ENCODE results near the gene SFXN5. TPM values are rescaled to one million over a fixed set of nuclear protein-coding genes. Genes with fewer than 3 reads are reported as not detected.
A peak's percentile ranks its signal among the peaks of the same experiment; 100 is the strongest.

SFXN5 gene
- polyA plus RNA-seq, 1 donor (not counting 4 experiments of a cell fraction or from before 2014, with no cell fraction given): 6.3 TPM

GRCh38 chr2:72993147-72993932, 78.2 kb downstream of the SFXN5 start:
- no peak for DNase-seq (ENCODE audit: low read depth, low spot score)

GRCh38 chr2:72992734-72993102, 78.8 kb downstream of the SFXN5 start:
- Histone ChIP-seq H3K4me2 (ENCODE audit: control insufficient read depth, extremely low read depth, insufficient read depth, low read depth, low read length) (no peak overlapping the region), H2AFZ (ENCODE audit: control insufficient read depth, low read length) (no peak overlapping the region), H3K4me1 (ENCODE audit: control insufficient read depth, extremely low read depth, insufficient read depth, low read length) (peaks cover 3% of the 10 kb centered on the region), H3K27ac (ENCODE audit: control insufficient read depth, insufficient read depth, low read length) (no peak overlapping the region), H3K9me1 (ENCODE audit: control insufficient read depth, extremely low read depth, insufficient read depth, low read length) (no peaks in the 10 kb centered on the region), H3K9ac (ENCODE audit: control insufficient read depth, extremely low read depth, insufficient read depth, low read length) (no peak overlapping the region), H3K9me3 (ENCODE audit: control insufficient read depth, low read depth, low read length) (no peaks in the 10 kb centered on the region), H4K20me1 (ENCODE audit: control insufficient read depth, extremely low read depth, insufficient read depth, low read length) (no peaks in the 10 kb centered on the region), H3K4me3 (ENCODE audit: control insufficient read depth in 2 of 3, extremely low read depth in 1 of 3, insufficient read depth in 2 of 3, low read depth in 1 of 3, low read length in 3 of 3) (no peak overlapping the region), H3K27me3 (ENCODE audit: control insufficient read depth, extremely low read depth, insufficient read depth, low read length) (no peaks in the 10 kb centered on the region), H3K79me2 (ENCODE audit: control insufficient read depth, insufficient read depth, low read length) (no peaks in the 10 kb centered on the region), H3K36me3 (ENCODE audit: control insufficient read depth in 2 of 2, extremely low read depth in 1 of 2, insufficient read depth in 2 of 2, low read length in 2 of 2) (no peaks in the 10 kb centered on the region)
- TF ChIP-seq CTCF (optimal IDR thresholded peaks at IDR 0.05 in 1 of 3, IDR thresholded peaks at IDR 0.05 in 1 of 3, conservative IDR thresholded peaks at IDR 0.05 in 1 of 3; ENCODE audit: extremely low read depth in 1 of 3, insufficient read depth in 2 of 3, low read length in 3 of 3): no peak
- TF ChIP-seq EZH2 (IDR thresholded peaks at IDR 0.05; ENCODE audit: low read length): no peak
- dilution Hi-C loops (cut with MboI; ENCODE audit: extremely low pct_ligation_motif_present, low sequenced_read_pairs): no loop called here
- DNase-seq (ENCODE audit: low read depth, low spot score) (no peak), FAIRE-seq (no peak)

More at GRCh38 chr2:72993147-72993932, 78.2 kb downstream of the SFXN5 start:
- H3K79me2 ChIP-seq (ENCODE audit: control insufficient read depth, insufficient read depth, low read length): no peaks in the 10 kb centered on the region
- no peak for FAIRE-seq
- H3K9ac ChIP-seq (ENCODE audit: control insufficient read depth, extremely low read depth, insufficient read depth, low read length): no peak overlapping the region
- no peaks in the 10 kb centered on the region for H4K20me1 ChIP-seq (ENCODE audit: control insufficient read depth, extremely low read depth, insufficient read depth, low read length)
- peaks cover 3% of the 10 kb centered on the region for H3K4me1 ChIP-seq (ENCODE audit: control insufficient read depth, extremely low read depth, insufficient read depth, low read length)
- no peak overlapping the region for H3K4me2 ChIP-seq (ENCODE audit: control insufficient read depth, extremely low read depth, insufficient read depth, low read depth, low read length)
- TF ChIP-seq EZH2 (IDR thresholded peaks at IDR 0.05; ENCODE audit: low read length): no peak
- TF ChIP-seq CTCF (optimal IDR thresholded peaks at IDR 0.05 in 1 of 3, IDR thresholded peaks at IDR 0.05 in 1 of 3, conservative IDR thresholded peaks at IDR 0.05 in 1 of 3; ENCODE audit: extremely low read depth in 1 of 3, insufficient read depth in 2 of 3, low read length in 3 of 3): peak; percentile 64 to 81 (median 77)
- no peak overlapping the region for H3K27ac ChIP-seq (ENCODE audit: control insufficient read depth, insufficient read depth, low read length)
- H2AFZ ChIP-seq (ENCODE audit: control insufficient read depth, low read length): no peak overlapping the region
- H3K9me3 ChIP-seq (ENCODE audit: control insufficient read depth, low read depth, low read length): no peaks in the 10 kb centered on the region
- no peaks in the 10 kb centered on the region for H3K9me1 ChIP-seq (ENCODE audit: control insufficient read depth, extremely low read depth, insufficient read depth, low read length)
- no peaks in the 10 kb centered on the region for H3K36me3 ChIP-seq (ENCODE audit: control insufficient read depth in 2 of 2, extremely low read depth in 1 of 2, insufficient read depth in 2 of 2, low read length in 2 of 2)
- no peaks in the 10 kb centered on the region for H3K27me3 ChIP-seq (ENCODE audit: control insufficient read depth, extremely low read depth, insufficient read depth, low read length)
- dilution Hi-C loops (cut with MboI; ENCODE audit: extremely low pct_ligation_motif_present, low sequenced_read_pairs): no loop called here
- H3K4me3 ChIP-seq (ENCODE audit: control insufficient read depth in 2 of 3, extremely low read depth in 1 of 3, insufficient read depth in 2 of 3, low read depth in 1 of 3, low read length in 3 of 3): no peak overlapping the region
